GM21529 (cell line): Measurements from ENCODE around the gene MRPS27.
A peak's percentile ranks its signal among the peaks of the same experiment; 100 is the strongest.

Experiments used
- ATAC-seq: cut with Tn5 transposase; IDR thresholded peaks from one replicate; pipeline ENCODE4 v1.9.1; 2021; ENCODE audit not compliant: unreplicated experiment

MRPS27 gene

GRCh38 chr5:72292411-72292810, 27.6 kb downstream of the MRPS27 start:
- ATAC-seq: no peak

DNA sequence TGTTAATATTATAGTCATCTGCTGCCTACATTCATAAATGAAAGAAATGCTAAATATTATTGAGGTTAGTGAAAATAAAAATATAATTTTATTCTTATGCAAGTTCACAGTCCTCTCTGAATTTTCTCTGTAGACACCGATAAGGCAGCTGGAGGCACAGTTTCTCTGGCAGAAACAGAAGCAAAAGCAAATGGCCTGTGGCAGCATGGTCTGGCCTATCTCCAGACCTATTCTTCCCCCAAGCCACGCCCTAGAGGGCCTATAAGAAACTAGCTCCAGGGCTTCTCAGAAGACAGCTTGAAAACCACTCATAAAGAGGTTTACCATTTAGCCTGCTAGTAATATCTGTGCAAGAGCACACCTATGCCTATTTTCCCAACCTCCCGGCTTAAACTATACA, 28.4 kb downstream of the MRPS27 start:
- ATAC-seq: no peak

- ATAC-seq: no peak
Observed at GRCh38 chr5:72290356-72291133, 29.5 kb downstream of the MRPS27 start.

- no peak for ATAC-seq
Observed at GRCh38 chr5:72288924-72289323, 31.1 kb downstream of the MRPS27 start.

- no peak for ATAC-seq
Observed at GRCh38 chr5:72286798-72287197, 33.2 kb downstream of the MRPS27 start.

- no peak for ATAC-seq
Observed at GRCh38 chr5:72285424-72285821, 34.6 kb downstream of the MRPS27 start.

- no peak for ATAC-seq
Observed at GRCh38 chr5:72284559-72285423, 35.2 kb downstream of the MRPS27 start.

GRCh38 chr5:72283358-72283757, 36.7 kb downstream of the MRPS27 start:
- no peak for ATAC-seq

DNA sequence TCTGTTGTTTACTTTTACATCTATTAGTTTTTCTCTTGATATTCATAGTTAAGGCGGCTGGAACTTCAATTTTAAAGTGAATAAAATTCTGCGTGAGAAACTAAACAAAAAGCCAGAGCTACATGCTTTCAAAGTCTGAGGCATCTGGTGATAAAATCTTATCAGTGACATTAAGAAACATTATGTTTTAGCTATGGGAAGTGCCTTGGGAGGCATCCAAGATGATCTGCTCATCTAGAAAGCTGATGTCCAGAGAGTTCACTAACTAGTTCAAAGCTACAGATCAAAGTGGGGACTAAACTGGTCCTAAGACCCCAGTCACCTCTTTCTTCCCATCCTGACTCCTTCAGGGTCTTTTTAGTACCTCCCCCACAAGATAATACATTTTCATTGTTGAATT, 37.2 kb downstream of the MRPS27 start:
- ATAC-seq: no peak

- ATAC-seq: no peak
Observed at GRCh38 chr5:72281764-72282499, 38.1 kb downstream of the MRPS27 start.

GRCh38 chr5:72281430-72281763, 38.6 kb downstream of the MRPS27 start:
- no peak for ATAC-seq

DNA sequence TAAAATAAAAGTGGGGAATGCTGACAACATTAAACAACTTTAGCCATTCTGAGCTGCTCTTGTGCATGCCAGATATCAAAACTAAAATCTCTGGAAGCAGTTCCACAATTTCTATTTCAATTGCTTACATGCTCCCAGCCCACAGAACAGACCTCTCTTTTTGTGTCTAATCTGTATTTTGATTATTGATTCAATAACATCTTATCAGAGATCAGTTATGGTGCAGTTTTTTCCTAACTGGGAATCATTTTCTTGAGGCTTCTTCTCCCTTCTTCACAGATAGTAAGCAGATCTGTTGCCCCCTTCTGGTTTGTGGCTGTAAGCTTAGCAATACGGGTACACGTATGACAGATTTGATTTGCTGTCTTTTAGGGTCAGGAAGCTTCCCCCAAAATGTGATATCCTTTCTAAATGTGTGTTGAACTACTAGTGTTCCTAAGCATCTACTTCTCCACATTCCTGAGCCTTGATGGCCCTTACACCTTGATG, 39.4 kb downstream of the MRPS27 start:
- ATAC-seq: no peak

DNA sequence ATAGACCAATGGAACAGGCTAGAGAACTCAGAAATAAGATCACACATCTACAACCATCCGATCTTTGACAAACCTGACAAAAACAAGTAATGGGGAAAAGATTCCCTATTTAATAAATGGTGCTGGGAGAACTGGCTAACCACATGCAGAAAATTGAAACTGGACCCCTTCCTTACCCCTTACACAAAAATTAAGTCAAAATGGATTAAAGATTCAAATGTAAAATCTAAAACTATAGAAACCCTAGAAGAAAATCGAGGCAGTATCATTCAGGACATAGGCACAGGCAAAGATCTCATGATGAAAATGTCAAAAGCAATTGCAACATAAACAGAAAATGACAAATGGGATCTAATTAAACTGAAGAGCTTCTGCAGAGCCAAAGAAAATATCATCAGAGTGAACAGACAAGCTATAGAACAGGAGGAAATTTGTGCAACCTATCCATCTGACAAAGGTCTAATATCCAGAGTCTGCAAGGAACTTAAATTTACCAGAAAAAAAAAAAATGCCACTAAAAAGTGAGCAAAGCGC, 43.8 kb downstream of the MRPS27 start:
- ATAC-seq: no peak

DNA sequence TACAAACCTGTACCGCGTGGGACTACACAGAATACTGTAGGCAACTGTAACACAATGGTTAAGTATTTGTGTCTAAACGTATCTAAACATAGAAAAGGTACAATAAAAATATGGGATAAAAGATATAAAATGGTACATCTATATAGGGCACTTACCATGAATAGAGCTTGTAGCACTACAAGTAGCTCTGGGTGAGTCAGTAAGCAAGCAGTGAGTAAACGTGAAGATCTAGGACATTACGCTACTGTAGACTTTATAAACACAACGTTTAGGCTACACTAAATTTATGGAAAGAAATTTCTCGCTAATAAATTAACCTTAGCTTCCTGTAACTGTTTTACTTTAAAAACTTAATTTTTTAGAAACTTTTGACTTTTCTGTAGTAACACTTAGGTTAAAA, 46.5 kb downstream of the MRPS27 start:
- ATAC-seq: no peak

DNA sequence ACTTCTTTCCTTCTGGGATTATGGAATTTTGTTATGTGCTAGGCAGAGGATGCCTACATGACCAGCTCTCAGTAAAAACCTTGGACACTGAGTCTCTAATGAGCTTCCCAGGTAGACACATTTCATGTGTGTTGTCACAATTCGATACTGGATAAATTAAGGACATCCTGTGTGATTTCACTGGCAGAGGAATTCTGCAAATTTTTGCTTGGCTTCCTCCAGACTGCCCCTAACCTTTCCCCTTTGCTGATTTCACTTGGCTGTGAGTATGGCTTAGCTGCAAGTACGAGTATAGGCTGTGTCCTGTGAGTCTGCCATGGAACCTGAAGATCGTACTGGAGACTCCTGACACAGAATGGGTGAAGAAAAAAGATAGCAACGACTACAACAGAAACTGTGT, 47.6 kb downstream of the MRPS27 start:
- no peak for ATAC-seq

DNA sequence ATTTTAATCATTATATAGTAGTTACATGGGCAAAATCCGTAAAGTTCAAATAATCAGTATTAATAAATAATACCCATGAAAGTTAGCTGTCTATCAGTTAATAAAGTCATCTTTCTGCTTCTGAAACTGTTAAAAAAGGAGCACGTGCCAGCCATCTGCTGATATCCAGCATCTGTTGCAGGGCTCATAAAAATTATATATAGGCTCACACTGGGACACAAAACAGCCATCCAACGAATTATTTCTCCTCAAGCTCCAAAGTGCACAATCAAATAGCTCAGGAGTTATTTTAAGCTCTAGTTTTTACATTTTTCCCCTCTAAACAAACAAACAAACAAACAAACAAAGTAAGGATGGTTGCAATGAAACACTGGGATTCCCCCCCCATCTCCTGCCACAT, 48.3 kb downstream of the MRPS27 start:
- no peak for ATAC-seq

DNA sequence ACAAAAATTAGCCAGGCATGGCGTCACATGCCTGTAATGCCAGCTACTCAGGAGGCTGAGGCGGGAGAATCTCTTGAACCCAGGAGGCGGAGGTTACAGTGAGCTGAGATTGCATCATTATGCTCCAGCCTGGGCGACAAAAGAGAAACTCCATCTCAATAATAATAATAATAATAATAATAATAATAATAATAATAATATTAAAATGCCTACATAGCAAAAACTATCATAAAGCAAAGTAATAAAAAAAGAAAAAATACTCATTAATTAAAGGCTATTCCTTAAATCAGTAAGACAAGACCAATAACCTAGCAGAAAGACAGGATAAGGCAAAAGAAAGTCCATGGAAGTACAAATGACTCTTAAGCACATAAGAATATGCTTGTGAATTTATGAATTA, 50.0 kb downstream of the MRPS27 start:
- ATAC-seq: no peak

DNA sequence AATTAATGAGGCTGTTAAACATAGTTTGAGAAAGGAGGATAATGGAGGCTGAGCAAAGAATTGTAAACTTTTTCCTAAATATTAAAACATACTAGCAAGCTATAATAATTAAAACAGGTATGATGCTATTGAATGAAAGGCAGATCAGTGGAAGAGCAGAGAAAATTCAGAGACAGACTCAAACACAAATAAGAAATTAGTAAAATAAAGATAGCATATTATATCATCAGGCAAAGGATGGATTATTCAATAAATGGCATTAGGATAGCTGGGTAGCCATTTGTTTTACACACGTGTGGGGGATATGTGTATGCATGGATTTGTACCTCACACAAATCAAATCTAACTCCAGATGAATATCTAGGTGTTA, 50.6 kb downstream of the MRPS27 start:
- ATAC-seq: no peak

DNA sequence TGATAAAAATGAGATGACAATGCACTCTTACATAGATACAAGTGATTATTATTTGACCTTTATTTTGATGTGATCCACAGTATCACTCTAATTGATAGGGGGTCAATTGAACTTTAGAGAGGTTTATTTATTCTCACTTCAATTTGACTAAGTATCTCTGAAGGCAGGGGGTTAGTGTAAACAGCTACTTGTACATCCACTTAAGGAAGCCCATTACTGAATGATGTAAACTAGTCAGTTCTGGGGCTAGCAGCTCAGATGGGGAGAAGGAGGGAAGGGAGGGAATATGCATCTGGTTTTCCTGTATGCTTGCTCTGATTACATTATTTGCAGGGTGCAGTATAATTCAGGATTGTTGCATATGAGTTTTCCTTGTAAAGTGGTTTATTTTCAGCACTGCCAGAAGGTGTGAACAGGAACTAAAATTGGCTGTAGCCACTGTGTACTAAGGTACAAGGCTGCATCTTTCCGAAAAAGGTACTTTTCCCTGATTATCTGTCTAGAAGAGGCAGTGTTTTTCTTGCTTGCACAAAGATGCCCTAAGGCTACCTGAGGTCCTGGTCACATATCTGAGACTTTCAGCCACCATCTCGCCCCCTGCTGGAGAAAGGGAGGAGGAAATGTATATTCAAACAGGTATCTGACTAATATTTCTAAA, 51.2 kb downstream of the MRPS27 start:
- ATAC-seq: peak; percentile 48

- no peak for ATAC-seq
Observed at GRCh38 chr5:72268260-72268659, 51.8 kb downstream of the MRPS27 start.

- no peak for ATAC-seq
Observed at GRCh38 chr5:72267685-72268084, 52.4 kb downstream of the MRPS27 start.
